Right cardiac atrium (tissue), 5 donors: ENCODE results near the gene KIAA0513. TPM values are rescaled to one million over a fixed set of nuclear protein-coding genes. Genes with fewer than 3 reads are reported as not detected.
A peak's percentile ranks its signal among the peaks of the same experiment; 100 is the strongest.

Experiments
- ATAC-seq, 2 donors: fragments of 200-7000 bp; cut with Tn5 transposase; one replicate each; pipeline versions ENCODE4 v1.8.0 to v1.9.1; 2020; ENCODE audit warnings: moderate library complexity in 2 of 2, mild to moderate bottlenecking in 1 of 2
- DNase-seq, 3 donors: peaks; one replicate each; pipeline ENCODE4 v3.0.0-alpha.2; 2020
- H3K27ac ChIP-seq: one replicate; pipeline ENCODE4 v1.5.1; 2013; ENCODE audit warnings: mild to moderate bottlenecking, low read length, control low read depth, moderate library complexity
- H3K27me3 ChIP-seq: one replicate; pipeline ENCODE4 v1.6.1; 2013; ENCODE audit not compliant: control insufficient read depth, insufficient read depth
- H3K4me1 ChIP-seq: one replicate; pipeline ENCODE4 v1.6.1; 2013; ENCODE audit warnings: low read length; ENCODE audit not compliant: control insufficient read depth, insufficient read depth
- H3K4me3 ChIP-seq: one replicate; pipeline ENCODE4 v1.5.1; 2013; ENCODE audit warnings: low read length, control low read depth
- H3K9me3 ChIP-seq: one replicate; pipeline ENCODE4 v1.6.1; 2013; ENCODE audit warnings: low read length; ENCODE audit not compliant: control insufficient read depth
- WGBS: extraction: QIAGEN DNeasy Blood & Tissue Kit; methylation state at CpG from one replicate; pipeline ENCODE4 v1.1.7; 2013; 5-methylcytosine and 5-hydroxymethylcytosine counted together
- intact Hi-C, 4 donors: fragments of 100-400 bp; cut with DNase I; formaldehyde crosslinking; loops; one replicate each; pipeline versions ENCODE4 v1.11.0 to v1.14.0; 2022 to 2023
- polyA plus RNA-seq: library from polyadenylated mRNA; stranded (reverse); fragments of 200-250 nt; gene quantifications from one replicate; pipeline ENCODE4 v1.2.3, GENCODE V29; 2013
- total RNA-seq, 4 donors: library from RNA; stranded (reverse); fragmentation: NEBNext Ultra II Directional; extraction: Animal tissue kit (Norgen Biotek cat#: 25700); gene quantifications; one replicate each; pipeline ENCODE4 v1.2.1, GENCODE V29; 2021
- donor health status: healthy with polysubstance abuse.
- donor health status: DM: no; HTN: yes; CAD: no.
- donor health status: DM: no; HTN: no; CAD: no.
- donor health status: DM: no; HTN: yes; CAD: no; lungs with severe emphysema.
- donor health status: DM: yes; HTN: yes; CAD: no.

KIAA0513 gene
- total and polyA plus RNA-seq, 5 donors: 6.7 to 13.5 (median 12.2) TPM

DNA sequence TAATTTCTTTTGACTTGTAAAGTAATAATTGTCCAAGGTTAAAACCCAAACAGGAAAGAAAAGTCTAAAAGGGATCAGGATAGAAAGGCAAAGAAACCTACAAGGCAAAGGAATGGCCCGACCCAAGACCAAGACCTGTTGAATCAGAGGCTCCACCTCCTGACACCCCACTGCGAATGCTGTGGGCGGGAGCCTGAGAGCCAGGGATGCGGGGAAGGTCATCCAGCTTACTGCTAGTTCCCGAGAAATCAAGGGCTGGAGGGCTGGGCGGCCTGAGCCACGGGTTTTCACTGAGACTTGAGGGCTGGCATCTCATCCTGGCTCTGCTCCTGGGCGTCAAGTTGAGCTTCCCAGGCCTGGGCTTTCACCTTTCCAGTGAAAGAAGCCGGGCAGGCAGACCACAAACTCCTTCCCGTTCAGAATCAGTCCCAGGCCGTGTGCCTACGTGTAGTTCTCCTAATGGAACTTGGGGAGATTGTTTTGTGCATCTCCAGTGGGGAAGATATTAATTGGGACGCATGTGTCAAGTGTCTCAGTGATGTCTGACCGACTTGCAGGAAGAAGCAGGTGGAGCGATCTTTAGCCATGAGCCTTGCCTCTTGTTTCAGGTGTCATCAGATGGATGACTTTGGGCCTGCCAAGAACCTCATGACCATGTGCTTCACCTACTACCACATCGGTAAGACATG, 47.8 kb downstream of the KIAA0513 start:
- H3K9me3 ChIP-seq: no peaks in the 10 kb centered on the region
- peak in 2 of 3 donors; percentile 20 to 28 for DNase-seq
- WGBS: 94% methylated on average over 16 of the region's 16 CpGs
- ATAC-seq: no peak
- intact Hi-C loops: loop anchor here in 1 of 4 donors (10.0 kb wide), 1 partner anchor 59 kb away; no protein-coding TSS in a partner anchor
- H3K4me3 ChIP-seq: no peak overlapping the region
- H3K27ac ChIP-seq: no peak overlapping the region
- H3K27me3 ChIP-seq: no peaks in the 10 kb centered on the region
- no peaks in the 10 kb centered on the region for H3K4me1 ChIP-seq

DNA sequence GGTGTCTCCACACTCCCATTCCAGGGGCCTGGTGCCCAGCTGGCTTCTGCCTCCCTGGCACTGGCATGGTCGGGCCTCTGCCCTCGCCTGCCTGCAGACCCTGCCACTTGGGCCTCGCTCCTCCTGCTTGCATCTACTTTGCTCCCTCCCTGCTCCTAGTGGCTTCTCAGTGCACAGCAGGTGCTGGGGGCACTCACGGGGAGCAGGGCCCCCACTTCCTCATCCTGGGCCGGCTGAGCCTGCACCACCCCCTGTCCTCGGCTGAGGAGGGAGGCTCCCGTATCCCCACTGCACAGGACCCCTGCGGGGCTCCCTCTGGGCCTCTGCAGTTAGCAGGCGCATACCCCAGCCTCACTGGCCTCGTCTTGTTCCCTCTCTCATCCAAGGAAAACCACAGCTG, 49.4 kb downstream of the KIAA0513 start:
- H3K27me3 ChIP-seq: no peaks in the 10 kb centered on the region
- no peaks in the 10 kb centered on the region for H3K9me3 ChIP-seq
- no peaks in the 10 kb centered on the region for H3K4me1 ChIP-seq
- H3K27ac ChIP-seq: no peak overlapping the region
- WGBS: 85% methylated on average over 10 of the region's 10 CpGs
- ATAC-seq (no peak), DNase-seq (peak in 2 of 3 donors; percentile 30 to 33)
- intact Hi-C loops: loop anchor here in 1 of 4 donors (10.0 kb wide), 1 partner anchor 58 kb away; no protein-coding TSS in a partner anchor
- H3K4me3 ChIP-seq: no peak overlapping the region

DNA sequence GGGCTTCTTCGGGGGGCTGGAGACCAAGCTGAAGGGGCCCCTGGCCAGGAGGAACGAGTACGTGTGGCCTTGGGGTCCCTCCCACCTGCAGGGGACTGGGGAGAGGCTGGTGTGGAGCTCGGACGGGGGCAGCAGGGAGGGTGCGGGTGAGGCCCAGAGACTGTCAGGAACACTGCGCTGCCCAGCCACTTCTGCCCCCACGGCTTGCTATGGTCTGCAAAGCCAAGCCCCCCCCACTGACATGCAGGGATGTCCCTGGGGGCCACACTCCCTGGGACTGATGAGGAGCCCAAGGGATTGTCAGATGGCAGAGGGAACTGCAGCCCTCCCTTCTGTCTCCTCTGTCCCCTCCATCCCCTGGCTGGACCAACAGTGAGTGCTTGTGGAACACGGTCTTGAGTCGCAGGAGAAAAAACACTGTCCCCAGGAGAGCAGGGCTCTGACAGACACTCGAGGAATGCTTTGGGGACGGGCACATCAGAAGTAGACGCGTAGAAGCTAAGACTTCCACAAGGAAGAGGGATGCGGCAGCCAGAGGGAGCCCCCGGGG, 50.1 kb downstream of the KIAA0513 start:
- no peaks in the 10 kb centered on the region for H3K9me3 ChIP-seq
- intact Hi-C loops: loop anchor here in 1 of 4 donors (10.0 kb wide), 1 partner anchor 57 kb away; no protein-coding TSS in a partner anchor
- no peak overlapping the region for H3K27ac ChIP-seq
- 92% methylated on average over 16 of the region's 16 CpGs for WGBS
- ATAC-seq: no peak
- DNase-seq: peak in 2 of 3 donors; percentile 28 to 38
- no peak overlapping the region for H3K4me3 ChIP-seq
- H3K4me1 ChIP-seq: no peaks in the 10 kb centered on the region
- H3K27me3 ChIP-seq: no peaks in the 10 kb centered on the region

DNA sequence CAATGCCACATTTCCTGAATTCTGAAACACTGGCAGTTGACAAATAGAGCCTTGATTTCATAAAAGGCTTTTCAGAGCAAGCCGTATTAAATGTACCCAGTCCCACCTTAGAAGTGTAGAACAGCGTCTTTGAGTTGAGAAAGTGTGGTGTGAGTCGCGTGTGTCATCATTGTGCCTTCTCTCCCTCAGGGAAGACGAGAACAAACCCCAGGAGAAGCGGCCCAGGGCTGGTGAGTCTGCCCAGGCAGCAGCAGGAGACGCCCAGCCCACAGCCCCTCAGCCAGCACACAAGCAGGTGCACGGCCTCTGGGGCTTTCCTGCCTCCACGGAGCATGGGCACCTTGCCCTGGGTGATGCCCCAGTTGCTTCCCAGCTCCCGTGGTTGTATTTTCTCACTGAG, 50.6 kb downstream of the KIAA0513 start:
- Histone ChIP-seq H3K4me3 (no peak overlapping the region), H3K27ac (no peak overlapping the region), H3K9me3 (no peaks in the 10 kb centered on the region), H3K4me1 (no peaks in the 10 kb centered on the region), H3K27me3 (no peaks in the 10 kb centered on the region)
- ATAC-seq: no peak
- intact Hi-C loops: loop anchor here in 1 of 4 donors (10.0 kb wide), 1 partner anchor 57 kb away; no protein-coding TSS in a partner anchor
- 89% methylated on average over 10 of the region's 10 CpGs for WGBS
- DNase-seq: peak in 2 of 3 donors; percentile 11 to 36

DNA sequence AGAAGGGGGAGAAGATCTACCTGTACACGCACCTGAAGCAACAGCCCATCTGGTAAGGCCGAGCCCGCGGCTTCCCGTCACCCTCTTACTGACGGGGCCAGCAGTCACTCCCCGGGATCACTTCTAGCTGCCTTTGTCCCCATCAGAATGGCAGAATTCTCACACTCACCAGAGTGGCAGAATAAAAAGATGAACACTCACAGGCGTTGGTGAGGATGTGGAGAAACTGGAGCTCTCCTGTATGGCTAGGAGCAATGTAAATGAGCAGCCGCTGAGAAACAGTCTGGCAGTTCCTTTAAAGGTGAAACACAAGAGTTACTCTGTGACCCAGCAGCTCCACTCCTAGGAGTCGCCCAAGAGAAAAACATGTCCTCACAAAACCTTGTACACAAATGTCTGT, 51.4 kb downstream of the KIAA0513 start:
- intact Hi-C loops: loop anchor here in 1 of 4 donors (10.0 kb wide), 1 partner anchor 56 kb away; no protein-coding TSS in a partner anchor
- WGBS: 97% methylated on average over 10 of the region's 10 CpGs
- Histone ChIP-seq H3K4me1 (no peaks in the 10 kb centered on the region), H3K27ac (no peak overlapping the region), H3K9me3 (no peaks in the 10 kb centered on the region), H3K27me3 (no peaks in the 10 kb centered on the region), H3K4me3 (no peak overlapping the region)
- no peak for ATAC-seq
- DNase-seq: peak in 2 of 3 donors; percentile 29 to 35

DNA sequence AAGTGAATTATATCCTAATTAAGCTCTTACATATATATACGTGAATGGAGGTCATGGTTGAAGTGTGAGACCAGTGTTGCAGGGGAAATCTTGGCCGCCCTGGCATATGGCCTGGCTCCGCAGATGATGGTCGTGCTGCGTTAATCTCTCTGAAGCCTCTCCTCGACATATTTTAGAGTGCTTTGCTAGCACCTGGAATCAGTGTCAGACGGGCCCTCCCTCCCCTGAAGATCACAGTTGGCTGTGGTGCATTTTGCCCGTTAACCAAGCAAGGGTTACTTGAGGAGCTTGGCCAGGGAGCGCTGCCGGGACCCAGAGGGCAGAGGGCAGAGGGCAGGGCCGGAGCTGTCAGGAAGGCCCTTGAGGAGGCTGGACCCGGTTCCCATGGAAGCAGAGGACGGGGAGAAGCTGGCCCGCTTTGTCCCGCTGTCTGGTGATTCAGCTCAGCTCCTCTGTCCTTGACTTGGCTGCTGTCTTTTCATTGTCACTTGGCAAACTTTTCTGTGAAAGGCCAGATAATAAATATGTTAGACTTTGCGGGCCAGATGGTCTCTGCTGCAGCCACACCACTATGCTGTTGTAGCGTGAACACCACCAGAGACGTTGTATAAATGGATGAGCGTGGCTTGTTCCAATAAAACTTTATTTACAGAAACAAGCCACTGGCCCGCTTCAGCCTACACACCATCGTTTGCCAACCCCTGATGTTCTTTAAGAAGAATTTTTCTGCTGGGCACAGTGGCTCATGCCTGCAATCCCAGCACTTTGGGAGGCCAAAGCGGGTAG, 52.4 kb downstream of the KIAA0513 start:
- DNase-seq: peak in 2 of 3 donors; percentile 23 to 43
- H3K27ac ChIP-seq: no peak overlapping the region
- H3K4me3 ChIP-seq: no peak overlapping the region
- no peak for ATAC-seq
- no peaks in the 10 kb centered on the region for H3K9me3 ChIP-seq
- WGBS: 83% methylated on average over 22 of the region's 22 CpGs
- no peaks in the 10 kb centered on the region for H3K27me3 ChIP-seq
- H3K4me1 ChIP-seq: no peaks in the 10 kb centered on the region
- intact Hi-C loops: loop anchor here in 1 of 4 donors (10.0 kb wide), 3 partner anchors 55 to 325 kb away; no protein-coding TSS in a partner anchor

DNA sequence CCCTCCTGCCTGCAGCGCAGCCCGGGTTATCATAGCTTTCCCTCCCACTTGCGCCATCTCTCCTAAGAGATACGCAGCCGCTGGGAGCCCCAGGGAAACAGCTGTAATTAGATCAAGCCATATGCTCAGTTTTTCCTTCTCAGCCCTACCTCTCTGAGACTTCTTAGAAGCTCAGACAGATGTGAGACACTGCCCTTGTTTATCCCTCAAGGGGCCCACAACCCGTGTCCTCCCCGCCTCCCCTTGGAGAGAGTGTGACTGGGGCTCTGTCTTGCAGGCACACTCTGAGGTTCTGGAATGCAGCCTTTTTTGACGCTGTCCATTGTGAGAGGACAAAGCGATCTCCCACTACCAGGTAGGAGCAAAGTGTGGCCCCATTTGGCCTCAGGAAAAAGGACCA, 53.4 kb downstream of the KIAA0513 start:
- no peaks in the 10 kb centered on the region for H3K4me1 ChIP-seq
- 89% methylated on average over 9 of the region's 9 CpGs for WGBS
- intact Hi-C loops: loop anchor here in 1 of 4 donors (10.0 kb wide), 2 partner anchors 86 to 326 kb away; no protein-coding TSS in a partner anchor
- H3K9me3 ChIP-seq: no peaks in the 10 kb centered on the region
- ATAC-seq (no peak), DNase-seq (peak in 1 of 3 donors; percentile 15)
- H3K4me3 ChIP-seq: no peak overlapping the region
- H3K27ac ChIP-seq: no peak overlapping the region
- no peaks in the 10 kb centered on the region for H3K27me3 ChIP-seq

DNA sequence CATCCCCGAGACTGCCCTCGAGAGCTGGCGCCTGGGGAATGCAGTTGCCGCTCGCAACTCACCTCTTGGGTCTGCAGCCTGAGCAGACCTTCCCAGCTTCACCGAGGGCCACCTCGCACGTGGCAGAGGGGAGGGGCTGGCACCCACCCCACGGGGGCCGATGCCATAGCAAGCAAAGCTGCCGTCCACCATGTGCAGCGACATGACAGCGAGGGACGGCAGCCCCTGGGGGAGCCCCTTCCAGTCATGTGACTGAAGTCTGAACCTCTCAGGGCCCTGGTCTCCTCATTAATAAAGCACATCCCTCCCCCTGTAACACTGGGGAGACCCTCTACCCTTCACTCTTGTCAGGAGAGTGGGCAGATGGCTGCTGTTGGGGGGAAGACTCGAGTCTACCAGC, 54.2 kb downstream of the KIAA0513 start:
- intact Hi-C loops: loop anchor here in 1 of 4 donors (10.0 kb wide), 2 partner anchors 87 to 327 kb away; no protein-coding TSS in a partner anchor
- no peaks in the 10 kb centered on the region for H3K4me1 ChIP-seq
- DNase-seq (peak in 2 of 3 donors; percentile 37 to 53), ATAC-seq (no peak)
- no peaks in the 10 kb centered on the region for H3K27me3 ChIP-seq
- H3K4me3 ChIP-seq: no peak overlapping the region
- H3K27ac ChIP-seq: no peak overlapping the region
- 92% methylated on average over 15 of the region's 15 CpGs for WGBS
- no peaks in the 10 kb centered on the region for H3K9me3 ChIP-seq

DNA sequence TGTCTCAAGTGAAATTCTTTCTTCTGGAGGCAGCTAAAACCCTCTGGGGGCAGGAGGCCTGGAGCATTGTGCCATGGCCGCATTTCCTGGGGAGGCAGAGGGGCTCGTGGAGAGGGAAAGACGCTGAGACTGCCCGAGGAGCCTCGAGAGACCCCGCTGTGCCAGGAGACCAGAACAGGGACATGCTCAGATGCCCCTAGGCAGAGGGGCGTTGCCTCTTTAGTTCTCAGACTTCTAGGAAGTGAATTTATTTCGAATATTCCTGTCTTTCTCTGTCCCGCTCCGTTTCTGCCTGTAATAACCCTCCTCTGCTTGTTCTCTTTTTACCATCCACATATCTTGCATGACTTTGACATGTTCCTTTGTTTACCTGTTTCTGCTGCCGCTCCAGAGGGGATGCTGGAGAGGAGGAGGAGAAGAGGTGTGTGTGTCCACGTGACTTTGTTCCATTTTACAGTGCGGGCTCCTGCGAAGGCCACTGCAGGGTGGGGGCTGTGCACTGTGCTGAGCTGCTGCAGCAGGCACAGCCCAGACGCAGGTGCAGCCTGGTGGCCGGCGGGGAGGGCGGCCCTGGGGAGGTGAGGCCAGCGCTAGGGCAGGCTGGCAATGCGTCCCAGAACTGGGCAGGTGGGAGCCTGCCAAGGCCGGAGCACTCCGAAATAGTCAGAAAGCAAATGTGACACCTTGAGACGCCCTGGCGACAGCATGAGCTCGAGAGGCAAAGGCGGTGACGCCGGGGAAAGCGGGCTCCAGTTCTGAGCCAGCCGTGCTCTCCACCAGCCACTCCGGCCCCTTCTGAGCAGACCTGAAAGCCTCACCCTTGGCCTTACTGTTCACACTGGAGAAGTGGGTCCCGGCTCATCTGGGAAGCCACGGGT, 54.8 kb downstream of the KIAA0513 start:
- intact Hi-C loops: loop anchor here in 1 of 4 donors (10.0 kb wide), 2 partner anchors 88 to 328 kb away; no protein-coding TSS in a partner anchor
- peak in 2 of 3 donors; percentile 40 to 56 for DNase-seq
- Histone ChIP-seq H3K9me3 (no peaks in the 10 kb centered on the region), H3K27me3 (no peaks in the 10 kb centered on the region), H3K4me1 (no peaks in the 10 kb centered on the region), H3K27ac (no peak overlapping the region), H3K4me3 (no peak overlapping the region)
- 71% methylated on average over 33 of the region's 33 CpGs for WGBS
- ATAC-seq: no peak
